NCI-H524 (cell line): ENCODE measurements around the gene MGAT4C.
A peak's percentile ranks its signal among the peaks of the same experiment; 100 is the strongest.

Experiments
- DNase-seq, 2 experiments: peaks; one replicate each; lab custom pipeline; 2025; lab: John Stamatoyannopoulos, UW

MGAT4C gene

DNA sequence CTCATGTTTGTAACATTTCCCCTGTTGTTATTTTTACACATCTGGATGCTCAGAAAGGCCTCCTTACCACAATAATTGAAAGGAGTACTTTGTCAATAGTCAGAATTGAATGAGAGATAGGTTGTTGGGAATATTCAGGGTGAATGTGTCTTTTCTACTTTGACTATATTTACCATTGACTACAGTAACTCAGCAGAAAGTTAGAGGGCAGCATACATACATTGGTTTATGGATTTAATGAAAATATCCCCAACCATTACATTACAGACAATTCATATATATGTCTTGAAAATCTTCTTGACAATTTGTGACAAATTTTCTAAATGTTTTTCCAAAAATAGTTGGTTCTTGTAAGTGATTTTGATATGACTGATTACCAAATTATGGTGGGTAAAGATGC lies 284.4 kb downstream of the MGAT4C start:
- no peak for DNase-seq

DNA sequence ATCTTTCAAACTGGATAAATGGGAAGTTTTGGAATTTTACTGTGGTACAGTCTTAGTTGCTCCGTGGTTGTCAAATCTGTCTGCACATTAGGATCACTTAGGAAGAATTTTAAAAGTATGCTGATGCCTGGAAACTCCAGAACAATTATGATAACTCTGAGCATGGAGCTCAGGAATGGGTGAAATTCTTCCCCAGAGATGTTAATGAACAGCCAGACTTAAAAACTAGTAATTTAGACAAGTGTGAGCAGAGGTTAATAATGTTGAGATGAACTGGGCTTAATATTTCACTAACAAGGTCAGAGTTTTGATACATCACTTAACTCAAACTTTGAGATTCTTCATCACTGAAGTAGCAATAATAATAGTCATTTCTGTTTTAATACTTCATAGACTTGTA lies 287.6 kb downstream of the MGAT4C start:
- DNase-seq, result no peak

DNA sequence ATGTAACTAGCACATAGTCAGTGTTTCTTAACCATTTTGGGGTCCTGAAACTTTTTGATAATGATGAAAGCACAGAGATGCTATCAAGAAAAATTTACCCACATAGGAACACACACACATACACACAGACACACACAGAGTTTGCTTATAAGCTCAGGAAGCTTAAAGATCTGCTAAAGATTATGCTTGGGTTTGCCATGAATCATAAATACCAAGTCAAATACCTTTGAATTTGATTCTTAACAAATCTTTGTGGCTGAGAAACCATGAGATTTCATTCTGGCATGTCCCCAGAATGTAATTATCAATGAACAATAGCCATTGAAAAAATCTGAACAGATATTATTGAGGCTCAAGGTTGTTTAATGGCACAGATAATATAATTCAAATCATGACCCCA lies 292.9 kb downstream of the MGAT4C start:
- no peak for DNase-seq

- no peak for DNase-seq
These were observed 300.1 kb downstream of the MGAT4C start for GRCh38 chr12:85956081-85956480.

DNA sequence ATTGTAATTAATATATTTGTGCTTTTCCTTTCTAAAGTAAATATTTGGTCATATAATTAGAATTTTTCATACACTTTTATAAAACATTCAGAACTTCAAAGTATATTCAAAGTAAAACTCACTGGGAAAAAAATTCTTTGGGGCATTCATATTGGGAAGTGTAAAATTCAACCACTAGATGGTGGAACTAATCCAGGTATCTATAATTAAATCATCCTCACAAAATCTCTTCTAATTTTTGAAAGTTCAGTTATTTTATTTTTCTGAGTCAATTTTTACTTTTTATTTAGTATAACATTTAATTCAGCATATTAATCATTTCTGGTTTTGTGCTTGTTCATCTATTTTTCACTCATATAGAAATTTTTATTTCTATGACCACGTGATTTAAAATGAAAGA lies 301.1 kb downstream of the MGAT4C start:
- DNase-seq, result peak in 1 of 2 experiments; percentile 1

DNA sequence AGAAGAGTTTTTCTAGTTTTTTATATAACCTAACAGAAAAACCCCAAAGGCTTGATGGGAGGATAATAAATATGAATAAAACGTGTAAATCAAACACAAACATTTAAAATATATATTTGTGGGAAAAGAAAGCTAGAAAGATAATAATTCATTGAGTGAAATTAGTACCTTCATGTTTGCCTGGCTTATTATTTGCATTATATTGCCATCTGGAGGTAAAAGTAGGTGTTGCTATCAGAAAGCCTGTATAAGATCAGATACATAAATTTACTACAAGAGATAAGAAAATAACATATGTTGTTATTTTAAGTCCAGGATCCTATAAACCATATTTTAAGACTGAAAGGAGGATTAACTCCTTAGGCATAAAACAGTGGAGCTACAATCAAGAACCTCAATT lies 304.4 kb downstream of the MGAT4C start:
- DNase-seq, result peak in 1 of 2 experiments; percentile 33

DNA sequence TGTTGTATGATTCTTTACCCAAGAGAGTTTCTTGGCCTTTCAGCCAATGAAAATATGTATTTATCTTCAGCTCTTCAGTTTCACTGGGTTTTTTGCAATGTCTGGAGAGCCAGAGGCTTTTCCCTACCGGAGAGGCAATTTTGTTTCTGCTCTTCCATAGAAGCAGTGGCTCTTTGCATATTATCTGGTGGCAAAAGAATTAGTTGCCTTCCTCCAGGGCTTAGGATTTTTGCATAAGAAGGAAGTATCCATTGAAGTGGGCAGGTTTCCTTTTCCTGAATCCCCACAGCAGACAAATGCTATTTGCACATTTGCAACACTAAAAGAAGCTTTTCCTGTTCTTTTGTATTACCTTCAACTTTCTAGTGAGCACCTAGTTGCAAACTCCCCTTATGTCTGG lies 306.9 kb downstream of the MGAT4C start:
- no peak for DNase-seq

DNA sequence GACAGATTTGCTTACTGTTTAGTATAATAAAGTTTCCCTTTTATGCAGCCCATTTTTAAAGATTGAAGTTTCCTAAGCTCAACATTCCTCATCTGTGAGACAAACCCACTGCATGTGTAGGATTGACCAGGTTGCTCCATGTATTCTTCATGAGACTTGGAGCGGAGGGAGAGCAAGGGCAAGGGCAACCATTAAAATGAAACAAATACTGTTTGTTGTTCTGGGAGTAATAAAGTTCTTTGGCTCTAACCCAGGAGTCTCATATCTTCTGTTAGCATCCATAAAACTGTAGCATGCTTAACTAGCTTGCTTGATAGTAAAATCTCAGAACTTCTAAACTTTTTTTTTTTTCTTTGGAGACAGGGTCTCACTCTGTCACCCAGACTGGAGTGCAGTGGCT lies 307.9 kb downstream of the MGAT4C start:
- DNase-seq, result no peak

GRCh38 chr12:85947286-85947685 lies 308.9 kb downstream of the MGAT4C start:
- DNase-seq, result no peak

- DNase-seq, result no peak
These were observed 309.8 kb downstream of the MGAT4C start for GRCh38 chr12:85946375-85946774.

GRCh38 chr12:85927166-85927565 lies 329.0 kb downstream of the MGAT4C start:
- no peak for DNase-seq

- DNase-seq, result peak in 1 of 2 experiments; percentile 13
These were observed 332.3 kb downstream of the MGAT4C start for GRCh38 chr12:85923767-85924331.

GRCh38 chr12:85920324-85920947 lies 335.8 kb downstream of the MGAT4C start:
- DNase-seq, result peak; percentile 1 to 49
